Measurements from ENCODE around the gene SHROOM2. TPM values are rescaled to one million over a fixed set of nuclear protein-coding genes. Genes with fewer than 3 reads are reported as not detected.

The SHROOM2 gene
- total RNA-seq, 1 experiment from 2014 or later = 1.2 TPM

DNA sequence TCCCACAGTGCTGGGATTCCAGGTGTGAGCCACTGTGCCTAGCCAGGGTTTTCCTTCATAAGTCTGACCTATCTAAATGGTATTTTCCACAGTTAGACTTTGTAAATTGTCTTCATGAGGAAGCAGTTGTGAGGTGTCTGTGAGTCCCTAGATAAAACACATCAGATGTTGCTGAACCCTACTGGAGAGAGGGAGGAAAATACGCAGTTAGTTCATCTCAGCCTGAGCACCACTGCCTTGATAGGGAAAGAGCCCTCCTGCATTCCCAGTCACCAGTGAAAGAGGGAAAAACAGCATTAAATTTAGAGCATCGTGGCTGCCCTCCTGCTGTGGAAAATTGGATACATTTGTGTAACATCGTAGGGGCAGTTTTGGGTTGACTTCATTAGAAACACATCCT is 149.2 kb downstream of the SHROOM2 start:
- Mint-ChIP-seq H3K4me3 (ENCODE audit: unreplicated experiment) (no peak overlapping the region), H3K36me3 (ENCODE audit: insufficient read depth, unreplicated experiment) (peaks cover 4% of the 10 kb centered on the region), H3K27me3 (ENCODE audit: insufficient read depth, unreplicated experiment) (no peaks in the 10 kb centered on the region), H3K9me3 (ENCODE audit: unreplicated experiment) (no peaks in the 10 kb centered on the region), H3K4me1 (ENCODE audit: insufficient read depth, unreplicated experiment) (no peaks in the 10 kb centered on the region), H3K27ac (ENCODE audit: low read depth, unreplicated experiment) (no peak overlapping the region)
- BruUV-seq (replicated peaks) = no TSS peak
- intact Hi-C loops (cut with micrococcal nuclease) = no loop called here
- POLR2A ChIA-PET = no interaction called here
- TF ChIP-seq, protein P1, sequence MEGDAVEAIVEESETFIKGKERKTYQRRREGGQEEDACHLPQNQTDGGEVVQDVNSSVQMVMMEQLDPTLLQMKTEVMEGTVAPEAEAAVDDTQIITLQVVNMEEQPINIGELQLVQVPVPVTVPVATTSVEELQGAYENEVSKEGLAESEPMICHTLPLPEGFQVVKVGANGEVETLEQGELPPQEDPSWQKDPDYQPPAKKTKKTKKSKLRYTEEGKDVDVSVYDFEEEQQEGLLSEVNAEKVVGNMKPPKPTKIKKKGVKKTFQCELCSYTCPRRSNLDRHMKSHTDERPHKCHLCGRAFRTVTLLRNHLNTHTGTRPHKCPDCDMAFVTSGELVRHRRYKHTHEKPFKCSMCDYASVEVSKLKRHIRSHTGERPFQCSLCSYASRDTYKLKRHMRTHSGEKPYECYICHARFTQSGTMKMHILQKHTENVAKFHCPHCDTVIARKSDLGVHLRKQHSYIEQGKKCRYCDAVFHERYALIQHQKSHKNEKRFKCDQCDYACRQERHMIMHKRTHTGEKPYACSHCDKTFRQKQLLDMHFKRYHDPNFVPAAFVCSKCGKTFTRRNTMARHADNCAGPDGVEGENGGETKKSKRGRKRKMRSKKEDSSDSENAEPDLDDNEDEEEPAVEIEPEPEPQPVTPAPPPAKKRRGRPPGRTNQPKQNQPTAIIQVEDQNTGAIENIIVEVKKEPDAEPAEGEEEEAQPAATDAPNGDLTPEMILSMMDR (IDR thresholded peaks at IDR 0.05; ENCODE audit: unreplicated experiment) = no peak
- no peak for DNase-seq (ENCODE audit: unreplicated experiment)
- CTCF ChIA-PET = no interaction called here

GRCh38 chrX:9937761-9938160 is 151.5 kb downstream of the SHROOM2 start:
- BruUV-seq (replicated peaks) = no TSS peak
- no peaks in the 10 kb centered on the region for H3K4me1 Mint-ChIP-seq (ENCODE audit: insufficient read depth, unreplicated experiment)
- POLR2A ChIA-PET = no interaction called here
- H3K27ac Mint-ChIP-seq (ENCODE audit: low read depth, unreplicated experiment) = no peak overlapping the region
- intact Hi-C loops (cut with micrococcal nuclease) = no loop called here
- H3K4me3 Mint-ChIP-seq (ENCODE audit: unreplicated experiment) = no peak overlapping the region
- no peak for DNase-seq (ENCODE audit: unreplicated experiment)
- TF ChIP-seq, protein P1 (IDR thresholded peaks at IDR 0.05; ENCODE audit: unreplicated experiment) = no peak
- peaks cover 4% of the 10 kb centered on the region for H3K36me3 Mint-ChIP-seq (ENCODE audit: insufficient read depth, unreplicated experiment)
- no peaks in the 10 kb centered on the region for H3K9me3 Mint-ChIP-seq (ENCODE audit: unreplicated experiment)
- CTCF ChIA-PET = no interaction called here
- no peaks in the 10 kb centered on the region for H3K27me3 Mint-ChIP-seq (ENCODE audit: insufficient read depth, unreplicated experiment)

GRCh38 chrX:9938516-9938915 is 152.3 kb downstream of the SHROOM2 start:
- Mint-ChIP-seq H3K9me3 (ENCODE audit: unreplicated experiment) (peaks cover 5% of the 10 kb centered on the region), H3K4me1 (ENCODE audit: insufficient read depth, unreplicated experiment) (no peaks in the 10 kb centered on the region), H3K27ac (ENCODE audit: low read depth, unreplicated experiment) (no peak overlapping the region), H3K36me3 (ENCODE audit: insufficient read depth, unreplicated experiment) (peaks cover 4% of the 10 kb centered on the region), H3K4me3 (ENCODE audit: unreplicated experiment) (no peak overlapping the region), H3K27me3 (ENCODE audit: insufficient read depth, unreplicated experiment) (no peaks in the 10 kb centered on the region)
- intact Hi-C loops (cut with micrococcal nuclease) = no loop called here
- BruUV-seq (replicated peaks) = no TSS peak
- DNase-seq (ENCODE audit: unreplicated experiment) = no peak
- TF ChIP-seq, protein P1 (IDR thresholded peaks at IDR 0.05; ENCODE audit: unreplicated experiment) = no peak
- POLR2A ChIA-PET = no interaction called here
- CTCF ChIA-PET = no interaction called here

DNA sequence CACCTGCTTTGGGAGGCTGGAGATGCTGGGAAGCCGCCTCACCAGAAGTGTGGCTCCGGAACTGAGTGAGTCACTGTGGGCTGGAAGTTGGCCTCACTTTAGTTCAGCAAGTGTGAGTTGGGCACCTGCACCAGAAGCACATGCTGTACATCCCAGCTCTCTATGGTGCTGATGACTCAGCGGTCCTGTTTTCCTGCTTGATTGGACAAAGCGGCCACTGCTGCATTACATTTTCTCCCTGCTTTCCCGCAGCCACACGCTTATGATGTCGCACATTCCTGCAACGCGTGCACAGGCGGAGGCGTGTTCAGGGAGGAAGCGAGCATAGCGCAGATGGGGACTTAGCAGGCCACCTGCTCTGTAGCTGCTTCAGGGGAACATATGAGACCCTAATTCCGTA is 154.2 kb downstream of the SHROOM2 start:
- no peak overlapping the region for H3K27ac Mint-ChIP-seq (ENCODE audit: low read depth, unreplicated experiment)
- DNase-seq (ENCODE audit: unreplicated experiment) = peak; percentile 95
- POLR2A ChIA-PET = interaction anchor here (0.6 to 0.8 kb wide), 2 partner anchors 8 to 42 kb away, joined by 3 read pairs; no protein-coding TSS in a partner anchor
- H3K36me3 Mint-ChIP-seq (ENCODE audit: insufficient read depth, unreplicated experiment) = peaks cover 4% of the 10 kb centered on the region
- H3K9me3 Mint-ChIP-seq (ENCODE audit: unreplicated experiment) = peaks cover 7% of the 10 kb centered on the region
- BruUV-seq (replicated peaks) = no TSS peak
- intact Hi-C loops (cut with micrococcal nuclease) = no loop called here
- CTCF ChIA-PET = interaction anchor here (0.6 to 1.0 kb wide), 3 partner anchors 10 to 77 kb away, joined by 3 read pairs; no protein-coding TSS in a partner anchor
- TF ChIP-seq, protein P1 (IDR thresholded peaks at IDR 0.05; ENCODE audit: unreplicated experiment) = no peak
- no peak overlapping the region for H3K4me3 Mint-ChIP-seq (ENCODE audit: unreplicated experiment)
- no peaks in the 10 kb centered on the region for H3K27me3 Mint-ChIP-seq (ENCODE audit: insufficient read depth, unreplicated experiment)
- no peaks in the 10 kb centered on the region for H3K4me1 Mint-ChIP-seq (ENCODE audit: insufficient read depth, unreplicated experiment)

All from MCF 10A (cell line).